ENCODE data around the gene RRP8. TPM values are rescaled to one million over a fixed set of nuclear protein-coding genes. Genes with fewer than 3 reads are reported as not detected.

Gene RRP8
- total RNA-seq, 2 experiments from 2014 or later: 37.8 to 45.3 TPM

- Mint-ChIP-seq H3K27me3 (no peaks in the 10 kb centered on the region), H3K9me3 (no peaks in the 10 kb centered on the region), H3K27ac (no peak overlapping the region), H3K4me3 (no peak overlapping the region), H3K36me3 (peaks cover 13% of the 10 kb centered on the region), H3K4me1 (peaks cover 4% of the 10 kb centered on the region)
- no peak for DNase-seq
Observed at GRCh38 chr11:6576471-6577373, 26.7 kb downstream of the RRP8 start.

- no peak for DNase-seq
- Mint-ChIP-seq H3K4me3 (no peak overlapping the region), H3K27ac (no peak overlapping the region), H3K36me3 (peaks cover 9% of the 10 kb centered on the region), H3K9me3 (no peaks in the 10 kb centered on the region), H3K4me1 (peaks cover 4% of the 10 kb centered on the region), H3K27me3 (no peaks in the 10 kb centered on the region)
Observed at GRCh38 chr11:6574816-6575715, 28.4 kb downstream of the RRP8 start.

GRCh38 chr11:6572215-6572614, 31.2 kb downstream of the RRP8 start:
- Mint-ChIP-seq H3K4me1 (peaks cover 2% of the 10 kb centered on the region), H3K27me3 (no peaks in the 10 kb centered on the region), H3K27ac (no peak overlapping the region), H3K36me3 (peaks cover 13% of the 10 kb centered on the region), H3K4me3 (no peak overlapping the region), H3K9me3 (no peaks in the 10 kb centered on the region)
- no peak for DNase-seq

- peaks cover 13% of the 10 kb centered on the region for H3K36me3 Mint-ChIP-seq
- no peak overlapping the region for H3K27ac Mint-ChIP-seq
- H3K4me1 Mint-ChIP-seq: peaks cover under 1% of the 10 kb centered on the region
- no peaks in the 10 kb centered on the region for H3K9me3 Mint-ChIP-seq
- no peak overlapping the region for H3K4me3 Mint-ChIP-seq
- DNase-seq: no peak
- H3K27me3 Mint-ChIP-seq: no peaks in the 10 kb centered on the region
Observed at GRCh38 chr11:6571434-6572008, 31.9 kb downstream of the RRP8 start.

GRCh38 chr11:6570691-6571427, 32.6 kb downstream of the RRP8 start:
- H3K9me3 Mint-ChIP-seq: no peaks in the 10 kb centered on the region
- DNase-seq: no peak
- no peaks in the 10 kb centered on the region for H3K4me1 Mint-ChIP-seq
- no peak overlapping the region for H3K4me3 Mint-ChIP-seq
- H3K27ac Mint-ChIP-seq: no peak overlapping the region
- peaks cover 13% of the 10 kb centered on the region for H3K36me3 Mint-ChIP-seq
- no peaks in the 10 kb centered on the region for H3K27me3 Mint-ChIP-seq

GRCh38 chr11:6569706-6570105, 33.7 kb downstream of the RRP8 start:
- Mint-ChIP-seq H3K9me3 (no peaks in the 10 kb centered on the region), H3K36me3 (peaks cover 15% of the 10 kb centered on the region), H3K27ac (peak overlapping the region; percentile 7), H3K4me3 (no peak overlapping the region), H3K27me3 (no peaks in the 10 kb centered on the region), H3K4me1 (no peaks in the 10 kb centered on the region)
- DNase-seq: no peak

GRCh38 chr11:6568191-6568918, 35.1 kb downstream of the RRP8 start:
- no peaks in the 10 kb centered on the region for H3K9me3 Mint-ChIP-seq
- H3K4me3 Mint-ChIP-seq: no peak overlapping the region
- no peak overlapping the region for H3K27ac Mint-ChIP-seq
- H3K4me1 Mint-ChIP-seq: no peaks in the 10 kb centered on the region
- no peaks in the 10 kb centered on the region for H3K27me3 Mint-ChIP-seq
- H3K36me3 Mint-ChIP-seq: peaks cover 15% of the 10 kb centered on the region
- no peak for DNase-seq

GRCh38 chr11:6567371-6567745, 36.1 kb downstream of the RRP8 start:
- no peaks in the 10 kb centered on the region for H3K9me3 Mint-ChIP-seq
- H3K4me1 Mint-ChIP-seq: no peaks in the 10 kb centered on the region
- no peak for DNase-seq
- H3K36me3 Mint-ChIP-seq: peaks cover 15% of the 10 kb centered on the region
- no peaks in the 10 kb centered on the region for H3K27me3 Mint-ChIP-seq
- H3K27ac Mint-ChIP-seq: no peak overlapping the region
- H3K4me3 Mint-ChIP-seq: no peak overlapping the region

GRCh38 chr11:6566704-6567370, 36.6 kb downstream of the RRP8 start:
- H3K9me3 Mint-ChIP-seq: no peaks in the 10 kb centered on the region
- no peak overlapping the region for H3K27ac Mint-ChIP-seq
- H3K36me3 Mint-ChIP-seq: peaks cover 14% of the 10 kb centered on the region
- H3K4me3 Mint-ChIP-seq: no peak overlapping the region
- no peak for DNase-seq
- H3K27me3 Mint-ChIP-seq: no peaks in the 10 kb centered on the region
- H3K4me1 Mint-ChIP-seq: no peaks in the 10 kb centered on the region

- Mint-ChIP-seq H3K36me3 (peaks cover 9% of the 10 kb centered on the region), H3K9me3 (no peaks in the 10 kb centered on the region), H3K27ac (no peak overlapping the region), H3K27me3 (no peaks in the 10 kb centered on the region), H3K4me1 (no peaks in the 10 kb centered on the region), H3K4me3 (no peak overlapping the region)
- DNase-seq: no peak
Observed at GRCh38 chr11:6565988-6566703, 37.3 kb downstream of the RRP8 start.

GRCh38 chr11:6565325-6565724, 38.1 kb downstream of the RRP8 start:
- no peak overlapping the region for H3K27ac Mint-ChIP-seq
- no peaks in the 10 kb centered on the region for H3K27me3 Mint-ChIP-seq
- no peaks in the 10 kb centered on the region for H3K4me1 Mint-ChIP-seq
- no peak for DNase-seq
- peaks cover 8% of the 10 kb centered on the region for H3K36me3 Mint-ChIP-seq
- H3K4me3 Mint-ChIP-seq: no peak overlapping the region
- H3K9me3 Mint-ChIP-seq: no peaks in the 10 kb centered on the region

GRCh38 chr11:6563667-6564066, 39.7 kb downstream of the RRP8 start:
- H3K27ac Mint-ChIP-seq: no peak overlapping the region
- no peak for DNase-seq
- peaks cover 2% of the 10 kb centered on the region for H3K36me3 Mint-ChIP-seq
- H3K4me3 Mint-ChIP-seq: no peak overlapping the region
- H3K9me3 Mint-ChIP-seq: no peaks in the 10 kb centered on the region
- no peaks in the 10 kb centered on the region for H3K27me3 Mint-ChIP-seq
- H3K4me1 Mint-ChIP-seq: no peaks in the 10 kb centered on the region

GRCh38 chr11:6563121-6563619, 40.2 kb downstream of the RRP8 start:
- DNase-seq: no peak
- Mint-ChIP-seq H3K36me3 (peaks cover 2% of the 10 kb centered on the region), H3K27ac (no peak overlapping the region), H3K4me1 (no peaks in the 10 kb centered on the region), H3K9me3 (no peaks in the 10 kb centered on the region), H3K27me3 (no peaks in the 10 kb centered on the region), H3K4me3 (no peak overlapping the region)

Data from activated naive CD8-positive, alpha-beta T cell treated with anti-CD3 and anti-CD28 coated beads for 36 hours (primary cell).